Measurements from ENCODE around the gene GARNL3.

The GARNL3 gene

GRCh38 chr9:127293328-127293727 is 28.8 kb downstream of the GARNL3 start:
- no peaks in the 10 kb centered on the region for H3K27me3 ChIP-seq (ENCODE audit: insufficient read depth, low read length)
- H3K36me3 ChIP-seq (ENCODE audit: insufficient read depth, low read length): no peaks in the 10 kb centered on the region
- no peak overlapping the region for H2AFZ ChIP-seq (ENCODE audit: low read length, unreplicated experiment)
- H3K79me2 ChIP-seq (ENCODE audit: control insufficient read depth, insufficient read depth, low read length, unreplicated experiment): no peaks in the 10 kb centered on the region
- no peak overlapping the region for H3K27ac ChIP-seq (ENCODE audit: low read depth, low read length)
- H3K4me3 ChIP-seq (ENCODE audit: low read depth, low read length): no peak overlapping the region
- no peaks in the 10 kb centered on the region for H3K4me1 ChIP-seq (ENCODE audit: control insufficient read depth, insufficient read depth, low read length, unreplicated experiment)

DNA sequence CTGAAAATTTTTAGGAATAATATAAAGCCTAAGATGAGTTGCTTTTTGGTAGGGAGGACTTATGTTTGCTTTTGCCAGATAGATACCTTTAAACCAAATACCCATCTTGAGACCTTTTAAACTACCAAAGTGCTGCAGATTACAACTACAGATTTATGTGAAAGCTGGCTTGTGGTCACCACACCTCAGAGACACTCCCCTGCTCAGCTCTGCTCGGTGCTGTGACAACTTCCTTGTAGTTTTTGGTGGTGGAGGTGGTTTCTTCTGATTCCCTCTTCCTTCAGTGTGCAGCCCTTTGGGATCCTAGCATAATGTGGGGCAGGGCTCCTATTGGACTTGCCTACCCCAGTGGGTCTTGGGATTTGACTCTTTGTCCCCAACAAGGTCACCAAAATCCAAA is 29.2 kb downstream of the GARNL3 start:
- Histone ChIP-seq H3K4me1 (ENCODE audit: control insufficient read depth, insufficient read depth, low read length, unreplicated experiment) (no peaks in the 10 kb centered on the region), H3K4me3 (ENCODE audit: low read depth, low read length) (no peak overlapping the region), H2AFZ (ENCODE audit: low read length, unreplicated experiment) (no peak overlapping the region), H3K36me3 (ENCODE audit: insufficient read depth, low read length) (no peaks in the 10 kb centered on the region), H3K27me3 (ENCODE audit: insufficient read depth, low read length) (no peaks in the 10 kb centered on the region), H3K79me2 (ENCODE audit: control insufficient read depth, insufficient read depth, low read length, unreplicated experiment) (no peaks in the 10 kb centered on the region), H3K27ac (ENCODE audit: low read depth, low read length) (no peak overlapping the region)

DNA sequence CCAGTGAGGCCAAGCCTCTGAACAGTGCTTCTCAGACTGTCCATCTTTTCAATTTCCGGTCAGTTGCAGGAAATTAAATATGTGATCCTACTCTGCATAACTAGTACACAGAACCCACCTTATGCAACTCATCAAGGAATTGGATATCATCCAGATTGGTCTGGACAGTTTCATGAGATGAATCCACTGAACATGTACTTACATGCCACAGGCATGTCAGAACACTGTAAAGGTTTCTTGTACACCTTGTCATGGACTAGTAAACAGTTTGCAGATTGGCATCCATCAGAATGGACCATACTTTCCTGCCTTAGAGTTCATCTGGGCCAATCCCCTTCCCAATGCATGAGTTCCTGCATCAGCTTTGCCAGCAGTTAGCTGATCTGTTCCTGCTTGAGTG is 30.4 kb downstream of the GARNL3 start:
- Histone ChIP-seq H3K36me3 (ENCODE audit: insufficient read depth, low read length) (no peaks in the 10 kb centered on the region), H3K27me3 (ENCODE audit: insufficient read depth, low read length) (no peaks in the 10 kb centered on the region), H3K27ac (ENCODE audit: low read depth, low read length) (no peak overlapping the region), H3K4me1 (ENCODE audit: control insufficient read depth, insufficient read depth, low read length, unreplicated experiment) (no peaks in the 10 kb centered on the region), H2AFZ (ENCODE audit: low read length, unreplicated experiment) (no peak overlapping the region), H3K4me3 (ENCODE audit: low read depth, low read length) (no peak overlapping the region), H3K79me2 (ENCODE audit: control insufficient read depth, insufficient read depth, low read length, unreplicated experiment) (no peaks in the 10 kb centered on the region)

DNA sequence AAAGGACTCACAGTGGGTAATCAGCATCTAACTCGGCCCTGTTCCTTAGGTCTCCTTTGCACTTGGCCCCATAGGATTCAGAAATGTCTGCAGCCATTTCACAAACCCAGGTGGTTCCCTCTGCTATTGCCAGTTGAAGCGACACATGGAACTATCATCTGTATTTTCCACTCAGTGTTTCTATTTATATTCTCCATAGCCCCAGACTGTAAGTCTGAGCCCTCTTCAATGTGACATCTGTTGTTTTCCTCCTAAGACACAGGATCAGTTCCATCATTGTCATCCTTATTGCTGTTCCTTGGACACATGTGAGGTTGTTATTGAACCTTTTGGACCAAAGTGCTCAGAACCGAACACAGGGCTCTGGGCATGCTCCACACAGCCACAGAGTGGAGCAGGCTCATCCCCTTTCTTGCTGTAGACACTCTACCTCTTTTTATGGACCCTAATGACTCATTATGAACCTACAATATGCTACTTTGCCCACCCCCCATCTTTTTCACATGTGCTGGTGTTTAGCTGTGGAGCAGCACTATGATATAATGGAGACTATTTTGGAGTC is 36.4 kb downstream of the GARNL3 start:
- no peak overlapping the region for H3K4me3 ChIP-seq (ENCODE audit: low read depth, low read length)
- H3K27ac ChIP-seq (ENCODE audit: low read depth, low read length): no peak overlapping the region
- no peaks in the 10 kb centered on the region for H3K36me3 ChIP-seq (ENCODE audit: insufficient read depth, low read length)
- no peaks in the 10 kb centered on the region for H3K79me2 ChIP-seq (ENCODE audit: control insufficient read depth, insufficient read depth, low read length, unreplicated experiment)
- no peak overlapping the region for H2AFZ ChIP-seq (ENCODE audit: low read length, unreplicated experiment)
- no peaks in the 10 kb centered on the region for H3K4me1 ChIP-seq (ENCODE audit: control insufficient read depth, insufficient read depth, low read length, unreplicated experiment)
- no peaks in the 10 kb centered on the region for H3K27me3 ChIP-seq (ENCODE audit: insufficient read depth, low read length)

- Histone ChIP-seq H3K36me3 (ENCODE audit: insufficient read depth, low read length) (no peaks in the 10 kb centered on the region), H3K27me3 (ENCODE audit: insufficient read depth, low read length) (no peaks in the 10 kb centered on the region), H2AFZ (ENCODE audit: low read length, unreplicated experiment) (no peak overlapping the region), H3K4me3 (ENCODE audit: low read depth, low read length) (no peak overlapping the region), H3K79me2 (ENCODE audit: control insufficient read depth, insufficient read depth, low read length, unreplicated experiment) (no peaks in the 10 kb centered on the region), H3K27ac (ENCODE audit: low read depth, low read length) (no peak overlapping the region), H3K4me1 (ENCODE audit: control insufficient read depth, insufficient read depth, low read length, unreplicated experiment) (peaks cover 9% of the 10 kb centered on the region)
These were observed 39.3 kb downstream of the GARNL3 start for GRCh38 chr9:127303830-127304229.

DNA sequence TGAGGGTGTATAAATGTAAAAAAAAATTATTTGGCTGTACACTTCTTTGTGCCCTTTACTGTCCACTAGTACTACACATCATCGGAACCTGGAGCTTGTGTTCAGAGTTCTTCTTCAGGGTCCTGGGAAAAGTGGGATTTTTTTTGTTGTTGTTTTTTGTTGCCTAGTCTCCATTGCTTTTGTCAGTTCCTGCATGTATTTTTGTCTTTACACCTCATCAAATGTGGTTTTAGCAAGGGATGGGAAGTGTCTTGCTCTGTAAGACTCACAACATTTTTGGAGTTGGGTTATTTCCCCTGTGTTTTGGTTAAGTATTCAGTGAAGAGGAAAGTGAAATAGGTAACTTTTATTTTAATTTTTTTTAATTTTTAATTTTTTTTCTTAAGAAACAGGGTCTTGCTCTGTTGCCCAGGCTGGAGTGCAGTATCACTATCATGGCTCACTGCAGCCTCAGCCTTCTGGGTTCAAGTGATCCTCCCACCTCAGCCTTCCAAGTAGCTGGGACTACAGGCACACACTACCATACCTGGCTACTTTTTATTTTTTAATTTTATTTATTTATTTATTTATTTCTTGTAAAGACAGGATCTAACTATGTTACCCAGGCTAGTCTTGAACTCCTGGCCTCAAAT is 40.7 kb downstream of the GARNL3 start:
- H3K27me3 ChIP-seq (ENCODE audit: insufficient read depth, low read length): no peaks in the 10 kb centered on the region
- H3K4me1 ChIP-seq (ENCODE audit: control insufficient read depth, insufficient read depth, low read length, unreplicated experiment): peaks cover 15% of the 10 kb centered on the region
- H3K79me2 ChIP-seq (ENCODE audit: control insufficient read depth, insufficient read depth, low read length, unreplicated experiment): no peaks in the 10 kb centered on the region
- no peak overlapping the region for H2AFZ ChIP-seq (ENCODE audit: low read length, unreplicated experiment)
- no peaks in the 10 kb centered on the region for H3K36me3 ChIP-seq (ENCODE audit: insufficient read depth, low read length)
- no peak overlapping the region for H3K27ac ChIP-seq (ENCODE audit: low read depth, low read length)
- H3K4me3 ChIP-seq (ENCODE audit: low read depth, low read length): no peak overlapping the region

DNA sequence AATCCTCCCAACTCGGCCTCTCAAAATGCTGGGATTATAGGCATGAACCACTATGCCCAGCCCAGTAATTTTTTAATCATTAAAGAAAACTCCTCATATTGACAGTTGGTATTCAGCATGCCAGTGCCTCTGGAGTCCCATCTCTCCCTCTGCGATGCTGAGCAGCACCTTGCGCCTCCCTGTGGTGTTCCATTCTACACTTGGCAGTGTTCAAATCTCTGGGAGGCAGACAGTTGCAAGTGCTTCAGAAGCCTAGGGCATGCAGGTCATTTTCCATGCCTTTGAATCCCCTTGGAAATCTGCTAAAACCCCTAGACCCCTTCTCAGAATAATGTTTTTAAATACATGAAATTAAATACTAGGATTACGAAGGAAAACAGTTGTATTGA is 41.3 kb downstream of the GARNL3 start:
- Histone ChIP-seq H3K36me3 (ENCODE audit: insufficient read depth, low read length) (no peaks in the 10 kb centered on the region), H2AFZ (ENCODE audit: low read length, unreplicated experiment) (no peak overlapping the region), H3K4me1 (ENCODE audit: control insufficient read depth, insufficient read depth, low read length, unreplicated experiment) (peaks cover 15% of the 10 kb centered on the region), H3K4me3 (ENCODE audit: low read depth, low read length) (no peak overlapping the region), H3K27ac (ENCODE audit: low read depth, low read length) (no peak overlapping the region), H3K79me2 (ENCODE audit: control insufficient read depth, insufficient read depth, low read length, unreplicated experiment) (no peaks in the 10 kb centered on the region), H3K27me3 (ENCODE audit: insufficient read depth, low read length) (no peaks in the 10 kb centered on the region)

- Histone ChIP-seq H3K79me2 (ENCODE audit: control insufficient read depth, insufficient read depth, low read length, unreplicated experiment) (no peaks in the 10 kb centered on the region), H3K4me1 (ENCODE audit: control insufficient read depth, insufficient read depth, low read length, unreplicated experiment) (peaks cover 30% of the 10 kb centered on the region), H3K27ac (ENCODE audit: low read depth, low read length) (no peak overlapping the region), H3K36me3 (ENCODE audit: insufficient read depth, low read length) (no peaks in the 10 kb centered on the region), H3K4me3 (ENCODE audit: low read depth, low read length) (no peak overlapping the region), H3K27me3 (ENCODE audit: insufficient read depth, low read length) (no peaks in the 10 kb centered on the region), H2AFZ (ENCODE audit: low read length, unreplicated experiment) (no peak overlapping the region)
These were observed 43.2 kb downstream of the GARNL3 start for GRCh38 chr9:127307802-127308201.

DNA sequence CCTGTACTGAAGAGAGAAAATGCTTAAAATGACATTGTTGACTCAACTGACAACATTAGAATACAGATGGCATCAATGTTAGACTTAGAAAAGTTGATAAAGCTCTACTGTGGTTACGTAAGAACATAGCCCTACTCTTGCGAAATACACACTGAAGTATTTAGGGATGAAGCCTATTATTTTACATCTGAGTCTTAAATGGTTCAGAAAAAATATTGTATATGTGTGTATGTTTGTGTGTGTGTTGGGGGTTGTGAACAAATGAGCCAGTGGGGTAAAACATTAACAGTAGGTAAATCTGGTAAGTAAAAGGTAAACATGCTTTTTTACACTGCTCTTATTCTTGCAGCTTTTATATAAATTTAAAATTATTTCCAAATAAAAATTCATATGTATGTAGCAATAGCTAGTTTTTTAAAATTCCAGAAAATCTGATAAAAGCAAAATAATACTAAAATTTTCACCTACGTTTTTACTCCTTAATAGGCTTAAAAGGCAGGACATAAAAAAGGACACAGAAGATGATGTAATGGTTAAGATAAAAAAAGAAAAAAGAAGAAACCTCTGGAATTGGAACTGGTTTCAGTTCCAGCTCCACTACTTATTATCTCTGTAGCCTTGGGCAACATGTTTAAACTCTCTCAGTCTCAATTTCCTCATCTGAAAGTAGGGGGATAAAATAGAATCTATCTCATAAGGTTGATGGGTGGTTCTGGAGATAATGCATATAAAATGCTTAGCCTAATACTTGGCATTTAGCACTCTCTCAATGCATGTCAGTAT is 44.3 kb downstream of the GARNL3 start:
- H3K4me3 ChIP-seq (ENCODE audit: low read depth, low read length): no peak overlapping the region
- no peaks in the 10 kb centered on the region for H3K27me3 ChIP-seq (ENCODE audit: insufficient read depth, low read length)
- H3K79me2 ChIP-seq (ENCODE audit: control insufficient read depth, insufficient read depth, low read length, unreplicated experiment): no peaks in the 10 kb centered on the region
- peaks cover 30% of the 10 kb centered on the region for H3K4me1 ChIP-seq (ENCODE audit: control insufficient read depth, insufficient read depth, low read length, unreplicated experiment)
- H2AFZ ChIP-seq (ENCODE audit: low read length, unreplicated experiment): peak overlapping the region; percentile 47
- no peaks in the 10 kb centered on the region for H3K36me3 ChIP-seq (ENCODE audit: insufficient read depth, low read length)
- H3K27ac ChIP-seq (ENCODE audit: low read depth, low read length): no peak overlapping the region

- H3K36me3 ChIP-seq (ENCODE audit: insufficient read depth, low read length): no peaks in the 10 kb centered on the region
- H3K79me2 ChIP-seq (ENCODE audit: control insufficient read depth, insufficient read depth, low read length, unreplicated experiment): no peaks in the 10 kb centered on the region
- no peak overlapping the region for H2AFZ ChIP-seq (ENCODE audit: low read length, unreplicated experiment)
- no peak overlapping the region for H3K4me3 ChIP-seq (ENCODE audit: low read depth, low read length)
- no peak overlapping the region for H3K27ac ChIP-seq (ENCODE audit: low read depth, low read length)
- H3K4me1 ChIP-seq (ENCODE audit: control insufficient read depth, insufficient read depth, low read length, unreplicated experiment): peaks cover 30% of the 10 kb centered on the region
- no peaks in the 10 kb centered on the region for H3K27me3 ChIP-seq (ENCODE audit: insufficient read depth, low read length)
These were observed 45.1 kb downstream of the GARNL3 start for GRCh38 chr9:127309715-127310114.

DNA sequence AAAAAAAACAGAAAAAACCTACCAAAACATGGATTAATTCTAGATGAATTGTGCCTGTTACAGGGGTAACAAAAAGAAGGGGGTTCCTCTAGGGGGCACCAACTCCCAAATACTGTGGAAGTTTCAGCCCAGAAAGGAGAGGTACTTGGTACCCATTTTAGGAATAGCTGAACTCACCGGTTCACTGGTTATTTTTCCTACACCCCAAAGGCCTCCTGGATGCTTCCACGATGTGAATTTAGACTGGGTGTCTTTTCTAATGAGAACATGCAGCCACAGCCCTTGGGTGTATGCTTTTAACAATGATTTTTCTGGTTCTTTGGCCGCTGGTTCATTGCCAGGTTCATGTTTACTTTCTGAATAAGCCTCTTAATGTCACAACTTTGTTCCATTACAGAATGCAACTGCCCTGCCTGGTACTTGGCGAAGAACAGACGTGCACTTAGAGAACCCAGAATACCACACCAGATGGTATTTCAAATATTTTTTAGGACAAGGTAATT is 46.7 kb downstream of the GARNL3 start:
- Histone ChIP-seq H3K27ac (ENCODE audit: low read depth, low read length) (peak overlapping the region; percentile 66), H3K79me2 (ENCODE audit: control insufficient read depth, insufficient read depth, low read length, unreplicated experiment) (no peaks in the 10 kb centered on the region), H3K27me3 (ENCODE audit: insufficient read depth, low read length) (no peaks in the 10 kb centered on the region), H3K4me3 (ENCODE audit: low read depth, low read length) (peak overlapping the region; percentile 18; the same call in 1 of the 2 replicates), H2AFZ (ENCODE audit: low read length, unreplicated experiment) (peak overlapping the region; percentile 31), H3K4me1 (ENCODE audit: control insufficient read depth, insufficient read depth, low read length, unreplicated experiment) (peaks cover 30% of the 10 kb centered on the region), H3K36me3 (ENCODE audit: insufficient read depth, low read length) (no peaks in the 10 kb centered on the region)

All from ACC112 (cell line).